B cell (primary cell): ENCODE results near the gene RAE1. TPM values are rescaled to one million over a fixed set of nuclear protein-coding genes. Genes with fewer than 3 reads are reported as not detected.

Experiments
- ATAC-seq: fragments of 200-7000 bp; cut with Tn5 transposase; one replicate; pipeline ENCODE4 v1.10.0; 2021; ENCODE audit warnings: low read depth, mild to moderate bottlenecking, moderate number of reproducible peaks, moderate library complexity
- CTCF ChIA-PET: fragments of 350-600 bp; sonication (Branson Sonifier 250); formaldehyde crosslinking; loops from one replicate; lab custom pipeline; 2021; ENCODE audit warnings: antibody characterized with exemption, inconsistent platforms; lab: Charles Lee
- POLR2A ChIA-PET: fragments of 350-600 bp; sonication (Branson Sonifier 250); formaldehyde crosslinking; loops from one replicate; lab custom pipeline; 2021; ENCODE audit warnings: antibody characterized with exemption; lab: Charles Lee
- DNase-seq: peaks from one replicate; pipeline ENCODE4 v3.0.0; 2013
- H2AFZ ChIP-seq: 2 replicates; pipeline ENCODE4 v1.6.1; 2012; ENCODE audit warnings: mild to moderate bottlenecking, low read depth, low read length; ENCODE audit not compliant: insufficient read depth, poor library complexity, severe bottlenecking
- H3K27ac ChIP-seq, 2 donors: 1 replicate in 1 of 2; 2 replicates in 1 of 2; pipeline ENCODE4 v1.5.1; 2012 to 2013; ENCODE audit warnings: low read length in 2 of 2, mild to moderate bottlenecking in 2 of 2, moderate library complexity in 1 of 2
- H3K27me3 ChIP-seq, 4 experiments: fragments of 200-600 bp in 1 of 4; sonication (generic) in 1 of 4; replicated peaks in 1 of 4; 1 replicate in 2 of 4; 2 replicates in 2 of 4; pipeline versions ENCODE4 v1.6.1 to v1.7.0; 2013 to 2016; ENCODE audit warnings: low read length in 3 of 4, mild to moderate bottlenecking in 2 of 4, mixed read lengths in 1 of 4, moderate library complexity in 1 of 4; ENCODE audit not compliant: insufficient read depth in 4 of 4, control insufficient read depth in 3 of 4; ENCODE audit errors: control extremely low read depth in 1 of 4
- H3K36me3 ChIP-seq, 2 experiments: replicated peaks in 1 of 2; 1 replicate in 1 of 2; 2 replicates in 1 of 2; pipeline versions ENCODE4 v1.6.1 to v1.7.1; 2013; ENCODE audit warnings: low read length in 1 of 2; ENCODE audit not compliant: insufficient read depth in 2 of 2, control insufficient read depth in 1 of 2; ENCODE audit errors: control extremely low read depth in 1 of 2, extremely low read depth in 1 of 2
- H3K4me1 ChIP-seq, 2 donors: fragments of 200-600 bp in 1 of 2; sonication (generic) in 1 of 2; 1 replicate in 1 of 2; 2 replicates in 1 of 2; pipeline versions ENCODE4 v1.5.1 to v1.6.1; 2013 to 2017; ENCODE audit warnings: low read length in 2 of 2; ENCODE audit not compliant: control insufficient read depth in 2 of 2, insufficient read depth in 2 of 2
- H3K4me2 ChIP-seq: replicated peaks from 2 replicates; pipeline ENCODE3; 2012; ENCODE audit warnings: mild to moderate bottlenecking, low read depth, low read length; ENCODE audit not compliant: poor library complexity, severe bottlenecking
- H3K4me3 ChIP-seq, 5 experiments: fragments of 200-600 bp in 1 of 5; sonication (generic) in 1 of 5; 1 replicate in 3 of 5; 2 replicates in 2 of 5; pipeline versions ENCODE4 v1.5.1 to v1.7.0; 2011 to 2016; ENCODE audit warnings: low read length in 4 of 5, mild to moderate bottlenecking in 4 of 5, low read depth in 2 of 5, control low read depth in 1 of 5, moderate library complexity in 1 of 5; ENCODE audit not compliant: insufficient read depth in 1 of 5; ENCODE audit errors: control extremely low read depth in 1 of 5, extremely low read depth in 1 of 5
- H3K79me2 ChIP-seq: fragments of 200-600 bp; sonication (generic); one replicate; pipeline ENCODE4 v1.6.0; 2016; ENCODE audit warnings: low read length; ENCODE audit not compliant: control insufficient read depth, insufficient read depth
- H3K9ac ChIP-seq: fragments of 200-600 bp; sonication (generic); 2 replicates; pipeline ENCODE4 v1.6.1; 2017; ENCODE audit warnings: mild to moderate bottlenecking, low read length, moderate library complexity
- H3K9me3 ChIP-seq, 3 donors: one replicate each; pipeline versions ENCODE4 v1.6.1 to v1.7.1; 2013; ENCODE audit warnings: low read length in 2 of 3; ENCODE audit not compliant: control insufficient read depth in 2 of 3, insufficient read depth in 1 of 3; ENCODE audit errors: control extremely low read depth in 1 of 3
- H4K20me1 ChIP-seq: 2 replicates; pipeline ENCODE4 v1.6.0; 2012; ENCODE audit warnings: mild to moderate bottlenecking, low read length; ENCODE audit not compliant: insufficient read depth, control insufficient read depth, poor library complexity, severe bottlenecking
- H3K27ac Mint-ChIP-seq: one replicate; pipeline ENCODE4 v1.8.0; 2021; ENCODE audit warnings: mixed read lengths
- H3K27me3 Mint-ChIP-seq: one replicate; pipeline ENCODE4 v1.8.0; 2021; ENCODE audit warnings: mixed read lengths
- H3K4me1 Mint-ChIP-seq: one replicate; pipeline ENCODE4 v1.8.0; 2021; ENCODE audit warnings: mixed read lengths
- H3K4me3 Mint-ChIP-seq: one replicate; pipeline ENCODE4 v1.8.0; 2021; ENCODE audit warnings: mixed read lengths
- H3K9me3 Mint-ChIP-seq: one replicate; pipeline ENCODE4 v1.8.0; 2022; ENCODE audit warnings: mixed read lengths; ENCODE audit not compliant: insufficient read depth
- EZH2 ChIP-seq: IDR thresholded peaks from 2 replicates; pipeline ENCODE4 v1.6.1; 2012; ENCODE audit warnings: borderline replicate concordance, low read depth, mild to moderate bottlenecking, moderate library complexity, low read length; ENCODE audit not compliant: insufficient read depth, poor library complexity, severe bottlenecking
- WGBS: methylation state at CpG from one replicate; pipeline ENCODE4 v1.1.5; 2013; ENCODE audit warnings: missing lambda C conversion rate; ENCODE audit not compliant: insufficient coverage; 5-methylcytosine and 5-hydroxymethylcytosine counted together
- intact Hi-C: fragments of 100-400 bp; cut with micrococcal nuclease; formaldehyde crosslinking; loops from one replicate; pipeline ENCODE4 v1.10.0; 2022
- polyA plus RNA-seq: library from polyadenylated mRNA; depleted of rRNA; stranded (reverse); fragments of >200 nt; gene quantifications from 2 replicates; pipeline ENCODE4 v1.2.3, GENCODE V29; 2012
- total RNA-seq, 2 donors: library from RNA; stranded (reverse); fragments of 120-200 nt in 1 of 2; gene quantifications; 1 replicate in 1 of 2; 2 replicates in 1 of 2; pipeline versions ENCODE4 v1.2.3 to v1.2.4, GENCODE V29; 2013 to 2022
- TF ChIP-seq, protein P1 (sequence below): fragments of 200-600 bp; IDR thresholded peaks from one replicate; pipeline ENCODE4 v1.8.0; 2022; ENCODE audit warnings: antibody characterized with exemption, mild to moderate bottlenecking

RAE1 gene
- total and polyA plus RNA-seq, 2 donors (not counting 1 experiment from before 2014, with no cell fraction given) = 32.6 to 33.3 TPM

DNA sequence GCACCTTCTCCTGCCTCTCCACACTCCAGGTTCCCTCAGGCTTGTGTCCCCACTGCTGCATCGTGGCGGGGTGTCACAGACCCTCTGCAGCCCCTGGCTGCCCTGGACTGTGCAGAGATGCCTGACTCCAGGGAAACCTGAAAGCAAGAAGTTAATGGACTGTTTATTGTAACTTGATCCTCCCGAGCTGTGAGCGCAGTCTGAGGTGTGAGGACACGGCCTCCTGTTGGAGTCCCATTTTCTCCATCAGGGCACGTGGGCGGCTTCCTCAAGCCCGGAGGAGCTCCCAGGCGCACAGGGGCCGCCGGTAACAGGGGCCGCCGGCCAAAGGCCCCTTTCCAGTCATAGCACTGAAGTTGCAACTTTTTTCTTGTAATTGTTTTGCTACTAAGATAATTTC lies 57.1 kb downstream of the RAE1 start:
- H4K20me1 ChIP-seq = peaks cover 78% of the 10 kb centered on the region
- Mint-ChIP-seq H3K9me3 (no peaks in the 10 kb centered on the region), H3K27ac (no peak overlapping the region), H3K27me3 (no peaks in the 10 kb centered on the region), H3K4me1 (peaks cover 49% of the 10 kb centered on the region), H3K4me3 (no peak overlapping the region)
- no peak overlapping the region for H3K4me3 ChIP-seq
- ChIA-PET POLR2A (interaction anchor here (1.3 to 2.0 kb wide), 2 partner anchors 9 to 11 kb away, joined by 3 to 4 read pairs; no protein-coding TSS in a partner anchor), CTCF (interaction anchor here (1.4 to 2.1 kb wide), 3 partner anchors 10 to 90 kb away, joined by 3 to 6 read pairs (median 5); no protein-coding TSS in a partner anchor)
- 95% methylated on average over 7 of the region's 13 CpGs for WGBS
- H3K36me3 ChIP-seq = peaks cover 0 to 75% of the 10 kb centered on the region in 2 experiments
- H3K4me1 ChIP-seq = peaks cover 7 to 31% of the 10 kb centered on the region in 2 donors
- H3K79me2 ChIP-seq = peaks cover 46% of the 10 kb centered on the region
- no peak for TF ChIP-seq EZH2
- TF ChIP-seq, protein P1, sequence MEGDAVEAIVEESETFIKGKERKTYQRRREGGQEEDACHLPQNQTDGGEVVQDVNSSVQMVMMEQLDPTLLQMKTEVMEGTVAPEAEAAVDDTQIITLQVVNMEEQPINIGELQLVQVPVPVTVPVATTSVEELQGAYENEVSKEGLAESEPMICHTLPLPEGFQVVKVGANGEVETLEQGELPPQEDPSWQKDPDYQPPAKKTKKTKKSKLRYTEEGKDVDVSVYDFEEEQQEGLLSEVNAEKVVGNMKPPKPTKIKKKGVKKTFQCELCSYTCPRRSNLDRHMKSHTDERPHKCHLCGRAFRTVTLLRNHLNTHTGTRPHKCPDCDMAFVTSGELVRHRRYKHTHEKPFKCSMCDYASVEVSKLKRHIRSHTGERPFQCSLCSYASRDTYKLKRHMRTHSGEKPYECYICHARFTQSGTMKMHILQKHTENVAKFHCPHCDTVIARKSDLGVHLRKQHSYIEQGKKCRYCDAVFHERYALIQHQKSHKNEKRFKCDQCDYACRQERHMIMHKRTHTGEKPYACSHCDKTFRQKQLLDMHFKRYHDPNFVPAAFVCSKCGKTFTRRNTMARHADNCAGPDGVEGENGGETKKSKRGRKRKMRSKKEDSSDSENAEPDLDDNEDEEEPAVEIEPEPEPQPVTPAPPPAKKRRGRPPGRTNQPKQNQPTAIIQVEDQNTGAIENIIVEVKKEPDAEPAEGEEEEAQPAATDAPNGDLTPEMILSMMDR = no peak
- H2AFZ ChIP-seq = no peak overlapping the region
- DNase-seq (no peak), ATAC-seq (no peak)
- no peak overlapping the region for H3K27ac ChIP-seq
- no peak overlapping the region for H3K4me2 ChIP-seq
- no peak overlapping the region for H3K9ac ChIP-seq
- no peaks in the 10 kb centered on the region for H3K27me3 ChIP-seq
- peaks cover 0 to 4% (median 0%) of the 10 kb centered on the region in 3 donors for H3K9me3 ChIP-seq
- intact Hi-C loops = no loop called here

DNA sequence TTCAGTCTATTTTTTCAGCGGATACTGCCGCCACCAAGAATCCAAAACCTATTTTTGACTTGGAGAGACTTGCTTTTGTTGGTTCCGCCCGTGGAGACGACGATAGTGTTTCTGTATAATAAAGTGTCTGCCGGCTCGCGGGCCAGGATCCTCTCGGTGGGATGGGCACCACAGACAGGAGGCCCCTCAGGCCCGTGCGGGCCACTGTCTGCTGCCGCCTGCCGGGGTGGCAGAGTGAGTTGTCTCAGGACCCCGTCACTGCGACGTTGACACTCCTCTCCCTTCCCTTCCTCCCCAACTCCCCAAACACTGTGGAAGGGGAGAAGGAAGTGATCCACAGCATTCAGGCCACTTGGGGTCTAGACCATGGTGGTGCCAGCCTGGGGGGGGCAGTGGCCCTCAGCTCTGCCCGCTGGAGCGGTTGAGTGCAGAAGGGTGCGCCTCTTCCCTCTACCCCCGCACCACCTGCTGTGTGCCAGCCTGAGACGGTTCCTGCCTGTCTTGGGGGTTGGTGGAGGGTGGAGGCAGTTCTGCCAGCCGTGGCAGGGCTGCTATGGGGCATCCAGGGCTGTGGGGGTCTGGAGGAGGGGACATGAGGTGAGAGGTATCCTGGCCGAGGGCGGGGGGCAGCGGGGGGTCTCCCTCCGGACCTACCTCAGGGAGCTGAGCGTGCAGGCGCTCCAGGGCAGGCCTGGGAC lies 57.6 kb downstream of the RAE1 start:
- H3K4me1 Mint-ChIP-seq = peaks cover 44% of the 10 kb centered on the region

More for the DNA sequence above, 57.6 kb downstream of the RAE1 start:
- peak overlapping the region in 1 of 2 donors; percentile 15 for H3K27ac ChIP-seq
- 94% methylated on average over 9 of the region's 29 CpGs for WGBS
- no peaks in the 10 kb centered on the region for H3K27me3 Mint-ChIP-seq
- H3K9me3 ChIP-seq = peaks cover 0 to 4% (median 0%) of the 10 kb centered on the region in 3 donors
- peaks cover 0 to 69% of the 10 kb centered on the region in 2 experiments for H3K36me3 ChIP-seq
- no peak for TF ChIP-seq EZH2
- TF ChIP-seq, protein P1 = no peak
- H3K27me3 ChIP-seq = no peaks in the 10 kb centered on the region
- no peak overlapping the region for H3K4me3 Mint-ChIP-seq
- no peak for ATAC-seq
- no peak overlapping the region for H3K4me3 ChIP-seq
- no peak overlapping the region for H3K4me2 ChIP-seq
- H3K9me3 Mint-ChIP-seq = no peaks in the 10 kb centered on the region
- H3K9ac ChIP-seq = no peak overlapping the region
- CTCF ChIA-PET = interaction anchor here (0.9 to 1.6 kb wide), 3 partner anchors 10 to 90 kb away, joined by 3 to 5 read pairs (median 3); no protein-coding TSS in a partner anchor
- peaks cover 3 to 25% of the 10 kb centered on the region in 2 donors for H3K4me1 ChIP-seq
- POLR2A ChIA-PET = interaction anchor here (1.3 to 2.0 kb wide), 2 partner anchors 9 to 10 kb away, joined by 3 to 4 read pairs; no protein-coding TSS in a partner anchor
- H4K20me1 ChIP-seq = peaks cover 72% of the 10 kb centered on the region
- no peak overlapping the region for H2AFZ ChIP-seq
- intact Hi-C loops = no loop called here
- DNase-seq = no peak
- H3K27ac Mint-ChIP-seq = peak overlapping the region; percentile 61
- peaks cover 40% of the 10 kb centered on the region for H3K79me2 ChIP-seq
